HG03025 (cell line): ENCODE results near the gene ATP5PO.

ENCODE experiments used
- ATAC-seq: cut with Tn5 transposase; IDR thresholded peaks from one replicate; pipeline ENCODE4 v1.9.1; 2021; ENCODE audit warnings: mild to moderate bottlenecking, moderate library complexity; ENCODE audit not compliant: unreplicated experiment, low FRiP score

ATP5PO gene, protein sequence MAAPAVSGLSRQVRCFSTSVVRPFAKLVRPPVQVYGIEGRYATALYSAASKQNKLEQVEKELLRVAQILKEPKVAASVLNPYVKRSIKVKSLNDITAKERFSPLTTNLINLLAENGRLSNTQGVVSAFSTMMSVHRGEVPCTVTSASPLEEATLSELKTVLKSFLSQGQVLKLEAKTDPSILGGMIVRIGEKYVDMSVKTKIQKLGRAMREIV

DNA sequence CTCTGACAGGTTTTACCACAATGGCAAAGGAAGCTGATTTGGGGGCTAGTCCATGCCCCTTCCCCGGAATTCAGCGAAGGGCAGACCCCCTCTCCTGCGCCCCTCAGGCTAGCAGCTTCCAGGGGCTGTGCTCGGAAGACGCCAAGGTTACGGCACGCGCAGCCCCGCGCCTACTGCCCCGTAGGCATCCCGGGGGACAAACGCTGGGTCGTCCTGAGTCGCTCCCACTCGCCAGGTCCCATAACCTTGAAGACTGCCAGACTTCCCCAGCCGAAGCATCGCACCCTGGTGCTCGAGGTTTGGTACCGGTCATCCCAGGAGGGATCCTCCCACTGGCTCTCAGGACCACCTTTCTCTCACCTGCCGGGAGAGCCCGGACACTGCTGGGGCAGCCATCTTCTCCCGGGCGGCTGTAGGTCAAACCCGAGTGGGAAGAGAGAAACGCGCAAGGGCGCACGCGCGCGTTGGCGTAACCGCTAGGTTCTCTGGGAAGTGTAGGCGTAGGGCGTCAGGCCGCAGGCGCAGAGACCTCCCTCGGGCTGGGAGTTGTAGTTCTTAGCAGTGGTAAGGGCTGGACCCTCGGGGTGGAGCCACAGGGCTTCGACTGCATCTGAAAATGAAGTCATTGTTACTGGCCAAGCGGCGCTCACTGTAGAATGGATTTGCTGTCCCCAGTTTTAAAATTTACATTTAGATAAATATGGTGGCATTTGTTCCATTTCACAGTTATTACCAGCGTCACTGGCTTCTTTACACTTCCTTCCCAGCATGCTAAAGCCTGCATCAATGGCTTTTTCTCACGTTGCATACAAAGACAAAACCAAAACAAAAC is at the start of gene ATP5PO:
Gene ATP5PO (minus strand): TSS at position 437 of the 832 bp plus-strand sequence. CDS start 41 bp downstream, at position 396.
- ATAC-seq: peak; percentile 95

DNA sequence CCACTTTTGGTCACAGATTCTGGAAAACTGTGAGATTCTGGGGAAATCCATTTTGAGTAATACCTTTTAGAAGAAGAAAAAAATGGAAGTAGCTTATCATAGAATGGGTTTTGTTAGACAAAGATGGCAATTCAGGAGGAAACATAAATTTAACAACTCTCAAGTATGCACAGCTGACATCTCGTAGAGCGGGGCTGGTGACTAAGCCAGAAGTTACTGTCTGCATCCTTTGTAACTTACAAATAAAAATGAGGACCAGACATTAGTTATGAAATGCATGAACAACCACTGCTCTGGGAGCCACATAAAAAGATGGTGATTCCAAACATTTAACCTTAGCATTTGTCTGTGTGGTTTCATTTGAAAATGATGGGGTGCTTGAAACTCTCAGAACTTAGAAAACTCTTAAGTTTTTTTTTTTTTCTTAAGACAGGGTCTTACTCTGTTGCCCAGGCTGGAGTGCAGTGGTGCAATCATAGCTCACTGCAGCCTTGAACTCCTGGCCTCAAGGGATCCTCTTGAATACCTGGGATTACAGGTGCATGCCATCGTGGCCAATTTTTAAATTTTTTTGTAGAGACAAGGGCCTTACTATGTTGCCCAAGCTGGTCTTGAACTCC is 49.2 kb upstream of the ATP5PO start:
- no peak for ATAC-seq

DNA sequence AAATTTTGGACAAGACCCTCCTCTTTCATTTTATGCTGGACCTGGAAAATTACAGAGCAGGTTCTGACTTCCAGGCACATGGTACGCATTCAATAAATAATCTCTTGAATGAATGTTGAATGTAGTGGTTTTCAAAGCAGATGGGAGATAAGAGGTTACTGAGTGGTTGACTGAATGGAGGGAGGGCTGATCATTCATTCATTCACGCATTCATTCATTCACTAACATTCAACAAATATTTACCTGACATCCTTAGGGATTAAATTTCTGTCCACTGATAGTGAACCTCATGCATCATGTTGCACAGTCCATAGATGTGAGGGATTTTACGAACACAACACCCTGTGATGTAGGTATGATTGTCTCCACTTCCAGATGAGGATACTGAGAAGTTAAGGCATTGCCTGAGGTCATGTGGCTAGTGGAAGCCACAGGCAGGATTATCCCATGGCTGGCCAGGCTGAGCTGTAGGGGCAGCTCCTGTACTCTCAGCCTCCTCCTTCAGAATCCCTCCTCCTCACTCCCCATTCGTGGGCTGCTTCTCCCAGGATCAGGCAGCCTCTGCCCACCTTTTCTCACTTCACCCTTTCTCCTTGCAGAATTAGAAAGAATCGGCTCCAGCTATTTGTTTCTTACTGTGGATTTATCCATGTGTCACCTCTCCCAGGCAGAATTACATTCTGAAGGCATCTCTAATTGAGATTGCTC is 48.4 kb upstream of the ATP5PO start:
- ATAC-seq: no peak

DNA sequence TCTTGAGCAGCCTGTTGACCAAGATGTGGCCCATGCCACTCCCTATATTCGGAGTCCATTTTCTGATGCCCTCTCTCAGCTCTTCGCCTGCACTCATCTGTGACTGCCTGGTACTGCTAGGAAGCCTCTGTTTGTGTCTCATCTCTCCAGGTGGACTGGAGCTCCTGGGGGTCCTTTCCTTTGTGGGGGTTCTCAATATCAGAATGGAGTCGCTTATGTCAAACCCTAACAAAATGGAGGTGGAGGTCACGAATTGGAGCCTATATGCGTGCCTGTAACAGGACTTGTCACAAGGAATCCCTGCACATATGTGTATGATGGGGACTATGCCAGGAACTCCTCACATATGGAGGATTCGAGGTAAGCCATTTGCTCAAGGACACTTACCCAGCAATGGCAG is 46.7 kb upstream of the ATP5PO start:
- ATAC-seq: no peak

DNA sequence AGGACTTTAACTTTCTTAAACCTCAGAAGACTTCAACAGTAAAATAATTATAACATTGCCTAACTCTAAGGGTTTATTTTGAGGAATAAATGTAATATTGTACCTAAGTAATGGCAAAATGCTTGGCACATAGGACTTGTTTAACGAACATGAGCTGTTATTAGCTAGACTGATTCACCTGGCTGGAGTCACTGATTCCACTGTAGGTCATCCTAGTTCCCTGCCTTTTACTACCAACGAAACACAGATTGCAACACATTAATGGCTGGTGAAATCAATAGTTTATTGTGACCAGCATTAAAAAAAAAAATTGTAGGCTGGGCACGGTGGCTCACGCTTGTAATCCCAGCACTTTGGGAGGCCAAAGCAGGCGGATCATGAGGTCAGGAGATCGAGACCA is 45.5 kb upstream of the ATP5PO start:
- no peak for ATAC-seq

DNA sequence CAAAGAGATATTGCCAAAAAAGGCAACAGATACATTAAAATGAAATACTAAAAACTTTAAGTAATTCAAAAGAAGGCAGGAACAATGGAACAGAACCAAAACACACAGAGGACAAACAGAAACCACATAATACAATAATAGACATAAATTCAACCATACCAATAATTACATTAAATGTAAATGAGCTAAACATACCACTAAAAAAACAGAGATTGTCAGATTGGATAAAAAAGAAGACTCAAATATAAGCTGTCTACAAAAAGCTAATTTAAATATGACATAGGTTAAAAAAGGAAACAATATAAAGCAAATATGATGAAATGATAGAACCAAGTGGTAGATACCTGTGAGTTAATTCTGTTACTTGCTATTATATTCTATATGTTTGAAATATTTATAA is 44.1 kb upstream of the ATP5PO start:
- no peak for ATAC-seq

DNA sequence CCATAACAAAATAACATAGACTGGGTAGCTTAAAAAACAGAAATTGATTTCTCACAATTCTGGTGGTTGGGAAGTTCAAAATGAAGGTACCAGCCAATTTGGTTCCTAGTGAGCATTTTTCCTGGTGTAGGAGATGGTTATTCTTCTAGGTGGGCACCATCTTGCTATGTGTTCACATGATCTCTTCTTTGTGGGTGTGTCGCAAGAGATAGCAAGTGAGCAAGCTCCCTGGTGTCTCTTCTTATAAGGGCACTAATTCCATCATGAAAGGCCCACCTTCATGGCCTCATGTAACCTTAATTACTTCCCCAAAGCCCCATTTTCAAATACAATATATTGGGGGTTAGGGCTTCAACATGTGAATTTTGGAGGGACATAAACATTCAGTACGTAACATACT is 38.8 kb upstream of the ATP5PO start:
- no peak for ATAC-seq

DNA sequence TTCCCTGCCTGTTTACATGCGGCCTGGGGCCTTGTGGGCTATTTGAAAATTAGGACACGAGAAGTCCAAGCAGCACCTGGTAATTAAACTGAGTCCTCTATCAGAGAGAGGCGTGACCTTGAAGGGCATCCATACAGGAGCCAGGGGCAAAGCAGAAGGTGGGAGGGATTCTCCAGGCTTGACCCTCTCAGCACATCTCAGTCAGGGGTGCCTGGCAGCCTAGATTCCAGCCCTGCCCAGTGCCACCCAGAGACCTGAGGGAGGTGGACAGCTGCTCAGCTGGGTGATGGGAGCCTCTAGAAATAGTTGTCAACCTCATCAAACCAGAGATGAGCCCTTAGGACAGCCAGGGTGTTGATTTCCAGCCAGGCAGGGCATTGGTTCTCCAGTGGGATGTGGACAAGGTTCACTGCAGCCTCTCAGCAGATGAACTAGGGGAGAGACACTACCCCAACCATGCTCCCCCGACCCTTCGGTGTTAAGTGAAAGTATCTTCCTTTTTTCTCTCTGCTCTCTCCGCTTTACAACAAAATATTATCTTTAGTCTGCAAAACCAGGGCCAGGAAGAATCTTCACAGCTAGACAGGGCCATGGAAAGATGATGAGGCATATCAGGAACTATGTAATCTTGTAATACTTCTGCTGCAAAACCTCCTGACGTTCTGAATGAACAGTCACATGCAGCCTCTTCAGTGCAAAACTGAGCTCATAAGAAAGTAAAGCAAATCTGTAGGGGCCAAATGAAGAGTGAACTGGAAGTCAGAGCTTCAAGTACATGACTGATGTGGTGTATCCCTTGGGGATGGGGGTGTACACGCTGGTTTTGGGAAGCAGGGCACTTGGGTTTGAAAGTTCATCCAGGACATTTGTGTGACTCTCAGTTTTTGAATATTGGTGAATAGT is 35.9 kb upstream of the ATP5PO start:
- no peak for ATAC-seq

DNA sequence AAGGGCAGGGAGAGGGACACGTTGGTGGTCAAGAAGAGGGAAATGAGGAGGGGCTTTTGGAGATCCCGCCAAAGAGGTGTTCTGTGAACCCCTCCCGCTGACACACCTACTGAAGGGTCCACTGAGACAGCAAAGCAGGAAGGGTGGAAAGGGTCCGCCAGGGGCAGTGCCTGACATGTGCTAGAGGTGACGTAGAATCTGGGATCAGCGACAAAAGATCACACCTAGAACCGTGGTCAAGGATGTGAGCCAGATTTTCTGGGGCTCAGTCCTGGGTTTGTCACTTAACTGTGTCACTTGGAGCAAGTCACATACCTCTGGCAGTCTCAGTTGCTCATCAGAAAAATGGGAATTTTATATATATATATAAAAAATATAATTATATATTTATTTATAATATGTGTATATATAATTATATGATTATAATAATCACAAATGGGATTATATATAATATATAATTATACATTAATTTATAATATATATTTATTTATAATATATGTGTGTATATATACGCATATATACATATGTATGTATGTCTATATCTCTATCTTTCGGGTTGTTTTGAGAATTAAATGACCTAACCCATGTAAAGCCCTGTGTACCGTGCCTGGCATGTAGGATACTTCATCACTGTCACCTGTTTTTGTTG is 35.0 kb upstream of the ATP5PO start:
- no peak for ATAC-seq

DNA sequence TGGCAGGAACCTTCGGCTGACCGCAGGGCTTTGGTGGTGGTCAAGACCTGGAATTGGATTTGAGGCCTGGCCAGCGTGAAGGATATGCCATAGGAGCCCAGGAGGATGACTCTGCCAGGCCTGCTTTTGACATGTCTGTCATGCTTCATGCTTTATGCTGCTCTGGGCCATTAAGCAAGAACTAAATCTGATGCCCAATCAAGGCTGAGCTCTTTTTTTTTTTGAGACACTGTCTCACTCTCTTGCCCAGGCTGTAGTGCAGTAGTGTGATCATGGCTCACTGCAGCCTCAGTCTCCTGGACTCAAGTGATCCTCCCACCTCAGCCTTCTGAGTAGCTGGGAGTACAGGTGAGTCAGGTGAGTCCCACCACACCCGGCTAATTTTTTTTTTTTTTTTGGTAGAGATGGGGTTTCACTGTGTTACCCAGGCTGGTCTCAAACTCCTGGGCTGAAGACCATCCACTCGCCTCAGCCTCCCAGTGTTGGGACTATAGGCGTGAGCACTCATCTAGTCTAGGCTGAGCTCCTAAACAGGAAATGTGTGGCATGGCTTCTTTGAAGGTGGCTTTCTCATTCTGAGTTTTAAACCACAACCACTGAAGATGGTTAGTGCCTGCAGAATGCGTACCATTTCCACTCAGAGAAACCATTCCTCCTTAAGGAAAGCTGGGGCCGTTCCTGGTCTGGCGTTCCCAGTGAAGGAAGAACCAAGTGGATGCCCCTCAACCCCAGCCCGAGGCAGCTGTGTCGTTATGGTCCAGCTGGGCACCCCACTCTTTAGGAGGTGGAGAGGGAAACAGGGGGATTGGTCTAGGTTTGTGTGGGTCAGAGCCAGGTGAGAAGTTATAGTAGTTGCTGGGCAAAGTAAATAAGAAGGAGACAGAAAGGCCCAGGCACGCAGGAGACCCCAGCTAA is 34.2 kb upstream of the ATP5PO start:
- no peak for ATAC-seq

DNA sequence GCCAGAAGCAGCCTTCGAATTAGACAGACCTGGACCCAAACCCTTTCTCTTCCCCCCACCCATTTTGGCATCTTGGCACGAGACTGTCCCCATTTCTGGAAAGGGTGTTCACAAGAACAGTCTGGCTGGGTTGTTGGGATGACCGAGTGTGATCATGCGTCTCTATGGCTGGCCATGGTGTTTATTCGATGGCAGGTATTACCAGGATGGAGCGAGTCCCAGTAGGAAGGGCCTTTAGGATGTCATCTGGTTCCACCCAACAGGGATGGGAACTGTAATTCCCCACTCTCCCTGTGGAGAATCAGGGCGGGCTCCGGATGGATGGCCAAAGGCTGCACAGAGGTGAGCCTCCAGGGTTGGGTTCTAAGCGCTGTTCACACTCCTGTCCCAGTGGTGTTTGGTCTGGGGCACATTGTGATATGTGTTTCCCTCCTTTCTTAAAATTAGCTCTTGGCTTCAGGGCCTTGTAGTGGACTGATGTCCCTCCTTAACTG is 33.4 kb upstream of the ATP5PO start:
- no peak for ATAC-seq

DNA sequence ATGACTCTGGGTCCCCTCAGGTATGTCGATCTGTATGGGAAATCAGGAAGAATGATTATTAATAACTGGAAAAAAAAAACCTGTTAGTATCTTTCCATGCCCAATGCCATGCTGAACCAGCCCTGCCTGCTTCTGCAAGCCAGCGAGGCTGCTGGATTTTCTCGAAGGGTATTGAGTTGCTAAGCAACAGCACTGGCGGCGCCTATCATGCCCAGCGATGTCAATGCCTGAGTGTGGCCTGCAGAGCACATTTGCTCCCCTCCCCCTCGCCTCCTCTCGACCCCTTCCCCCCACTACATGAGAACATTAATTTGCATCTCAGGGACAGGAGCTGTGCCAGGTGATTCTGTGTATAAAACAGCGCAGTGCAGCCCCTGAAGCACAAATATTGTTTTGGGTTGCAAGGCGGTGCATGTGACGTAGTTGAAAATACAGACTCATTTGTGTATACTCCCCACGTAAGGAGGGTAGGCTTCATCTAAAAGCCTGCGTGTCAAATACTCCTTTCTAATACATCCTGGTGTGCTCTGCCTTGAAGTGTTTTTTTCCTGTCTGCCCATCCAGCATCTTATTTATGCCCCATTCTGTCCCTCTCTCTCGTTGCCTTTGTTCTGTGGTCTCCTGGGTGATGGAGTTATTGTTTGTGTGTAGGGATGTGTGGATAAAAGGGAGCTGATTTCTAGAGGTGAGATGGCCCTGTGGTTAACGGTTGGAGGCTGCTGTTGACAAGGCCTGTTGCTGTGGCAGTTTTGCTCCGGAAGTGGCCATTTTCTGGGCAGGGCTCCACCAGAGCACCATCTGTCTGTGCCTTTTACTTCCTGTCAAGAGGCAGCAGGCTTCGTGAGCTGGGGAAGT is 32.7 kb upstream of the ATP5PO start:
- peak; percentile 10 for ATAC-seq

DNA sequence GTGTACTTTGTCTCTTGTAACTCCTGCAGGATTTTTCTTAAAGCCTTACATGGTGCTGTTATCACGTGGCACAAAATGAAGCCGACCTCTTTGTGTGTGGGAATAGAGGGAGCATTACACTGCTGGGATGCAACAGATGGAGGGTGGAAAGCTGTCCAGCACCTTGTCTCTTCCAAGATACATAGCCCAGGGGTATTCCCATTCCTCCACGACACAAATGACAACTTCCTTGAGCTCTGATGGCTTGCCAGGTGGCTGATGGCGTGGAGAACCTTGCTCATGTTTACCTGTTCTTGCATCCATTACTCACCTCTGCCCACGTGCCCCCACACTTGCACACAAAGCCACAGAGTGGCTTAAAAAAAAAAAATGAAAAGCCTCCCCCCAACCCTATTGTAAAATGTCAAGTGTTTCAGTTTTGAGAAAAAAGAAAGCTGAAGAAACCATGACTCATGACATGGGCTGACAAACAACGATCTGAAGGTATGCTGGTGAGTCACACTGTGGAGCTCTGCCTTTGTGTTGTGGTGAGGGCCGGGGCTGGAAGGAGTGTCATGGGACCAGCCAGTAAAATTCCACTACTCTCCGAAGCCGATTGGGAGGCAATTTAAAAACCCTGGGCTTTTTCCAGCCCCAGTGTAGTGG is 32.0 kb upstream of the ATP5PO start:
- peak; percentile 66 for ATAC-seq

DNA sequence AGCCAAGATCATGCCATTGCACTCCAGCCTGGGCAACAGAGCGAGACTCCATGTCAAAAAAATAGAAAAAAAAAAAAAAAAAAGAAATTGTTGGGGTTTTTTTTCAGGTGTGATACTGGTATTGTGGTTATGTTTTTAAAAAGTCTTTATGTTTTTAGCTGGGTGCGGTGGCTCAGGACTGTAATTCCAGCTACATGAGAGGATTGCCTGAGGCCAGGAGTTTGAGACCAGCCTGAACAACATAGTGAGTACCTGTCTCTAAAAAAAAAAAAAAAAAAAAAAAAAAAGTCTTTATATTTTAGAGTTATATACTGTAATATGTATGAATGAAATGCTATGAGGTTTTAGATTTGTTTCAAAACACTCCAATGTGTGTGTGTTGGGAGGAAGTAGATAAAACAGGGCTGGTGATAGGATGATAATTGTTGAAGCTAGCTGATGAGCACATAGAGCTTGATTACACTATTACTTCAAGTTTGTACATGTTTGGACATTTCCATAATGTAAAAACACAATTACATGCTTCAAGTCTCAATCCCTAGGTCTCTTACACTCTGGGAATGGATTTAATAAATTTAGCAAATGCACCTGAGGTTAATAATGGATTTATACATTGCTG is 30.2 kb upstream of the ATP5PO start:
- no peak for ATAC-seq

DNA sequence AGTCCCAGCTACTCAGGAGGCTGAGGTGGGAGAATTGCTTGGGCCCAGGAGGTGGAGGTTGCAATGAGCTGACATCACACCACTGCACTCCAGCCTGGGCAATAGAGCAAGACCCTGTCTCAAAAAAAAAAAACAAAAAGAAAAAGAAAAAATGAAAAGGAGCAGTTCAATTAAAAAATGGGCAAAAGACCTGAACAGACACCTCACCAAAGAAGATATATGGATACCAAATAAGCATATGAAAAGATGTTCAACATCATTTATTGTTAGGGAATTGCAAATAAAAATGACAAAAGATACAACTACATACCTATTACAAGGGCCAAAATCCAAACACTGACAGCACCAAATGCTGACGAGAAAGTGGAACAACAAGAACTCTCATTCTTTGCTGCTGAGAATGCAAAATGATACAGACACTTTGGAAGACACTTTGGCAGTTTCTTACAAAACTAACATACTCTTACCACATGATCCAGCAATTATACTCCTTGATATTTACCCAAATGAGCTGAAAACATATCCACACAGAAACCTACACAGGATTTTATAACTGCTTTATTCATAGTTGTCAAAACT is 28.7 kb upstream of the ATP5PO start:
- ATAC-seq: no peak

DNA sequence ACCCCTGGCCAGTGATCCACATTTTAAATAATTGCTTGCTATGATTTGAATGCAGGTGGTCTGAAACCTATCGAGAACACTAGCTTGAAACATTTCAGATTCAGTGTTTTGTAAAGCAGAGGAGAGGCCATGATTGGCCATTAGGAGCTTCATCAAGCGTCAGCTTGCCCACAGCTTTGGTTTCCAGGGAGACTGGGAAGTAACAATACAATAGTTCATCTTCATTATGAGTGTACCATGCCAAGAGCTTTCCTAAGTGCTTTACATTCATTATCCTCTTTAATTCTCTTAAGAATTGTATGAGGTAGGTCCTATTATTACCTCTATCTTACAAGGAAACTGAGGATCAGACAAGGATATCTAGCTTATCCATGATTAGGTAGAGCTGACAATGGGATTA is 27.7 kb upstream of the ATP5PO start:
- no peak for ATAC-seq
